ENCODE results near the gene SF3A1.

SF3A1 gene

GRCh38 chr22:30354644-30355043 lies 2.0 kb downstream of the SF3A1 start:
- peaks cover 17% of the 10 kb centered on the region for H3K4me1 ChIP-seq (ENCODE audit: low read length)
- no peaks in the 10 kb centered on the region for H3K9me3 ChIP-seq (ENCODE audit: insufficient read depth, low read length)
- H3K27ac ChIP-seq (ENCODE audit: low read length) = no peak overlapping the region
- TF ChIP-seq CTCF (IDR thresholded peaks at IDR 0.05; ENCODE audit: low read depth, low read length) (no peak), EZH2phosphoT487 (IDR thresholded peaks at IDR 0.05; ENCODE audit: low read depth) (no peak)
- H3K79me2 ChIP-seq (ENCODE audit: low read length) = peaks cover 66% of the 10 kb centered on the region
- H2AFZ ChIP-seq (ENCODE audit: low read depth, low read length) = no peak overlapping the region
- H3K36me3 ChIP-seq (replicated peaks; ENCODE audit: low read depth, low read length) = peaks cover 38% of the 10 kb centered on the region
- no peak overlapping the region for H3K4me3 ChIP-seq (ENCODE audit: low read length)
- H3K9ac ChIP-seq (ENCODE audit: low read length) = no peak overlapping the region
- peaks cover 30% of the 10 kb centered on the region for H4K20me1 ChIP-seq (ENCODE audit: insufficient read depth, low read length)
- no peaks in the 10 kb centered on the region for H3K27me3 ChIP-seq (ENCODE audit: low read depth, low read length)
- H3K4me2 ChIP-seq (ENCODE audit: low read length) = peak overlapping the region; percentile 98

- H3K79me2 ChIP-seq (ENCODE audit: low read length) = peaks cover 91% of the 10 kb centered on the region
- H3K36me3 ChIP-seq (replicated peaks; ENCODE audit: low read depth, low read length) = peaks cover 63% of the 10 kb centered on the region
- no peak overlapping the region for H2AFZ ChIP-seq (ENCODE audit: low read depth, low read length)
- H3K27me3 ChIP-seq (ENCODE audit: low read depth, low read length) = no peaks in the 10 kb centered on the region
- H3K4me1 ChIP-seq (ENCODE audit: low read length) = peaks cover 28% of the 10 kb centered on the region
- no peak overlapping the region for H3K4me3 ChIP-seq (ENCODE audit: low read length)
- H3K9ac ChIP-seq (ENCODE audit: low read length) = no peak overlapping the region
- H3K27ac ChIP-seq (ENCODE audit: low read length) = no peak overlapping the region
- H4K20me1 ChIP-seq (ENCODE audit: insufficient read depth, low read length) = peaks cover 49% of the 10 kb centered on the region
- H3K9me3 ChIP-seq (ENCODE audit: insufficient read depth, low read length) = no peaks in the 10 kb centered on the region
- TF ChIP-seq CTCF (IDR thresholded peaks at IDR 0.05; ENCODE audit: low read depth, low read length) (no peak), EZH2phosphoT487 (IDR thresholded peaks at IDR 0.05; ENCODE audit: low read depth) (no peak)
- no peak overlapping the region for H3K4me2 ChIP-seq (ENCODE audit: low read length)
Observed at GRCh38 chr22:30351226-30351625, 5.5 kb downstream of the SF3A1 start.

- Histone ChIP-seq H2AFZ (ENCODE audit: low read depth, low read length) (no peak overlapping the region), H4K20me1 (ENCODE audit: insufficient read depth, low read length) (peaks cover 28% of the 10 kb centered on the region), H3K9me3 (ENCODE audit: insufficient read depth, low read length) (no peaks in the 10 kb centered on the region), H3K36me3 (replicated peaks; ENCODE audit: low read depth, low read length) (peaks cover 81% of the 10 kb centered on the region), H3K4me3 (ENCODE audit: low read length) (no peak overlapping the region), H3K79me2 (ENCODE audit: low read length) (peaks cover 66% of the 10 kb centered on the region), H3K27ac (ENCODE audit: low read length) (peak overlapping the region; percentile 27; the same call in 1 of the 2 replicates), H3K9ac (ENCODE audit: low read length) (no peak overlapping the region), H3K4me1 (ENCODE audit: low read length) (peaks cover 11% of the 10 kb centered on the region), H3K4me2 (ENCODE audit: low read length) (peak overlapping the region; percentile 17; the same call in 1 of the 2 replicates), H3K27me3 (ENCODE audit: low read depth, low read length) (no peaks in the 10 kb centered on the region)
- TF ChIP-seq EZH2phosphoT487 (IDR thresholded peaks at IDR 0.05; ENCODE audit: low read depth) (no peak), CTCF (IDR thresholded peaks at IDR 0.05; ENCODE audit: low read depth, low read length) (no peak)
Observed at GRCh38 chr22:30348809-30349208, 7.9 kb downstream of the SF3A1 start.

- H3K9ac ChIP-seq (ENCODE audit: low read length) = no peak overlapping the region
- peaks cover 82% of the 10 kb centered on the region for H3K36me3 ChIP-seq (replicated peaks; ENCODE audit: low read depth, low read length)
- no peak overlapping the region for H3K4me3 ChIP-seq (ENCODE audit: low read length)
Observed at GRCh38 chr22:30348404-30348803, 8.3 kb downstream of the SF3A1 start.

More at GRCh38 chr22:30348404-30348803, 8.3 kb downstream of the SF3A1 start:
- Histone ChIP-seq H3K27me3 (ENCODE audit: low read depth, low read length) (no peaks in the 10 kb centered on the region), H4K20me1 (ENCODE audit: insufficient read depth, low read length) (peaks cover 27% of the 10 kb centered on the region), H3K79me2 (ENCODE audit: low read length) (peaks cover 63% of the 10 kb centered on the region), H2AFZ (ENCODE audit: low read depth, low read length) (no peak overlapping the region), H3K9me3 (ENCODE audit: insufficient read depth, low read length) (no peaks in the 10 kb centered on the region), H3K4me2 (ENCODE audit: low read length) (peak overlapping the region; percentile 17; the same call in 1 of the 2 replicates), H3K27ac (ENCODE audit: low read length) (peak overlapping the region; percentile 27; the same call in 1 of the 2 replicates), H3K4me1 (ENCODE audit: low read length) (peaks cover 11% of the 10 kb centered on the region)
- TF ChIP-seq CTCF (IDR thresholded peaks at IDR 0.05; ENCODE audit: low read depth, low read length) (no peak), EZH2phosphoT487 (IDR thresholded peaks at IDR 0.05; ENCODE audit: low read depth) (no peak)

Measured in OCI-LY3 (cell line).